Fibroblast of lung (primary cell): Measurements from ENCODE around the gene ALOXE3.

Experiments
- EZH2 ChIP-seq: IDR thresholded peaks from 2 replicates; pipeline ENCODE4 v1.5.1; 2012; ENCODE audit warnings: low read length, control low read depth, mild to moderate bottlenecking; ENCODE audit errors: missing control alignments
- TF ChIP-seq, protein P1 (sequence below), 2 donors: IDR thresholded peaks in 1 of 2; conservative IDR thresholded peaks in 1 of 2; 1 replicate in 1 of 2; 2 replicates in 1 of 2; pipeline ENCODE4 v1.5.1; 2011 to 2012; ENCODE audit warnings: low read length in 2 of 2, control low read depth in 1 of 2, inconsistent platforms in 1 of 2, low read depth in 1 of 2, mild to moderate bottlenecking in 1 of 2

DNA sequence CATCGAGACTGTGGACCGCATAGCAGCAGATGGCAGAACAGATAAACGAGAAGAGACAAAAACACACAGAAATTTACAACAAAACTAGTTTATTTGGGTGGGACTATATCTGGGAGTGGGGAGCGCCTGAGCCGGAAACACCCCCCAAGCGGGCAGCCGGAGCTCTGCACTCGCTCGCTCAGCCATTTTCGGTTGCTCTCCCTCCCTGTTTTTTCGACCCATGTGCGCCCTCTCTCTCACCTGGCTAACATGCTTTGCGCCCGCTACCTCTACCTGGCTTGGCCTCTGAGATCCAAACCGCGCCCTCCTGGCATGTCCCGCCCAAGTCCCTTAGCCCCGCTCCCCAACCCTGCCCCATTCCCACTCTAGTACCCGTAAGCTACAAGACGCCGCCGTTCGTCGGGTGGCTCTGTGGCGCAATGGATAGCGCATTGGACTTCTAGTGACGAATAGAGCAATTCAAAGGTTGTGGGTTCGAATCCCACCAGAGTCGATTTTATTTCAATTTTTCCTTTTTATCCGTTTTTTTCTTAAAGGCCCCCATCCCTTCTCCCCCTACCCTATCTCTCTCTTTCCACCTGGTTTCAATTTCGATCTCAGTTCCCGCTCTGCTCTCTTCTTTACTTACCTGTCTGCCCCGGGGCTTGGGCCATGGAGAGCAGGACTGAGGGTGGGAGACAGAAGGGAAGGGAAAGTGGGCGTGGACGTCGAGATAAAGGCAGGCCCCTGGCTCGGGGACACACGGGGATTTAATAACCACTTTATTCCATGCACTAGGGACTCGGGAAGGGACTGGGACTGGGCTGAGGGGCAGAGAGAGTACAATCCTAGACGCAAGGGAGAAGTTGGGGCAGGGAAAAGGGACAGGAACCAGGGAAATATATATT lies 2.4 kb upstream of the ALOXE3 start:
- TF ChIP-seq, protein P1, sequence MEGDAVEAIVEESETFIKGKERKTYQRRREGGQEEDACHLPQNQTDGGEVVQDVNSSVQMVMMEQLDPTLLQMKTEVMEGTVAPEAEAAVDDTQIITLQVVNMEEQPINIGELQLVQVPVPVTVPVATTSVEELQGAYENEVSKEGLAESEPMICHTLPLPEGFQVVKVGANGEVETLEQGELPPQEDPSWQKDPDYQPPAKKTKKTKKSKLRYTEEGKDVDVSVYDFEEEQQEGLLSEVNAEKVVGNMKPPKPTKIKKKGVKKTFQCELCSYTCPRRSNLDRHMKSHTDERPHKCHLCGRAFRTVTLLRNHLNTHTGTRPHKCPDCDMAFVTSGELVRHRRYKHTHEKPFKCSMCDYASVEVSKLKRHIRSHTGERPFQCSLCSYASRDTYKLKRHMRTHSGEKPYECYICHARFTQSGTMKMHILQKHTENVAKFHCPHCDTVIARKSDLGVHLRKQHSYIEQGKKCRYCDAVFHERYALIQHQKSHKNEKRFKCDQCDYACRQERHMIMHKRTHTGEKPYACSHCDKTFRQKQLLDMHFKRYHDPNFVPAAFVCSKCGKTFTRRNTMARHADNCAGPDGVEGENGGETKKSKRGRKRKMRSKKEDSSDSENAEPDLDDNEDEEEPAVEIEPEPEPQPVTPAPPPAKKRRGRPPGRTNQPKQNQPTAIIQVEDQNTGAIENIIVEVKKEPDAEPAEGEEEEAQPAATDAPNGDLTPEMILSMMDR (conservative IDR thresholded peaks at IDR 0.05 in 1 of 2, IDR thresholded peaks at IDR 0.05 in 1 of 2; ENCODE audit: low read depth in 1 of 2, low read length in 2 of 2): peak; percentile 29 to 39
- TF ChIP-seq EZH2: no peak
